ENCODE data around the gene HCK.

DNA sequence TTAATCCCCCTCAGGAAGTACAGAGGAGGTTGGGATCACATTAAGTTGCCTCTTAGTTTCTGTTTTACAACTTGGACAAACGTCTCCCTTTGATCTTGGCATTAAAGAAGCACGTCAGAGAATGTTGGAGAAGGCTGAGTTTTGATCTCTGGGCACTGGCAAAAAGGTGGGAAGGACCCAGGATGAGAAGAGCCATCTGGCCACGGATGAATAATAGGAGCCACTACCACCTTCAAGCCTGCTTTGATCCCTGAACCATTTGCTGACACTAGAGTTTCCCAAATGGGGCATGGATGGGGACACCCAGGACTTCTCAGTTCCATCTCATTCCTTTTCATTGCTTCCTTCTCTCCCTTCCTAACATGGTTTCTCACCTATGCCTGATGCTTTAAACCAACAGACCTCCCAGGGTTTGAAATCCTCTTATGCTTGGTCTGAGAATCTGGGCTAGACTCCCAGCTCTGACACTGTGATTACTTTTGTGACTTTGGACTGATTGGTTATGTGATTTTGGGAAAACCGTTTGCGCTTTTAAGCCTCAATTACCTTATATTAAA, 63.2 kb downstream of the HCK start:
- no peak for TF ChIP-seq ZNF621 (tag by site-specific recombination; IDR thresholded peaks at IDR 0.05)
- TF ChIP-seq ZFP37 (tag by site-specific recombination; IDR thresholded peaks at IDR 0.05): no peak
- TF ChIP-seq, protein P1, sequence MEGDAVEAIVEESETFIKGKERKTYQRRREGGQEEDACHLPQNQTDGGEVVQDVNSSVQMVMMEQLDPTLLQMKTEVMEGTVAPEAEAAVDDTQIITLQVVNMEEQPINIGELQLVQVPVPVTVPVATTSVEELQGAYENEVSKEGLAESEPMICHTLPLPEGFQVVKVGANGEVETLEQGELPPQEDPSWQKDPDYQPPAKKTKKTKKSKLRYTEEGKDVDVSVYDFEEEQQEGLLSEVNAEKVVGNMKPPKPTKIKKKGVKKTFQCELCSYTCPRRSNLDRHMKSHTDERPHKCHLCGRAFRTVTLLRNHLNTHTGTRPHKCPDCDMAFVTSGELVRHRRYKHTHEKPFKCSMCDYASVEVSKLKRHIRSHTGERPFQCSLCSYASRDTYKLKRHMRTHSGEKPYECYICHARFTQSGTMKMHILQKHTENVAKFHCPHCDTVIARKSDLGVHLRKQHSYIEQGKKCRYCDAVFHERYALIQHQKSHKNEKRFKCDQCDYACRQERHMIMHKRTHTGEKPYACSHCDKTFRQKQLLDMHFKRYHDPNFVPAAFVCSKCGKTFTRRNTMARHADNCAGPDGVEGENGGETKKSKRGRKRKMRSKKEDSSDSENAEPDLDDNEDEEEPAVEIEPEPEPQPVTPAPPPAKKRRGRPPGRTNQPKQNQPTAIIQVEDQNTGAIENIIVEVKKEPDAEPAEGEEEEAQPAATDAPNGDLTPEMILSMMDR (tag by site-specific recombination; IDR thresholded peaks at IDR 0.05): no peak
- no peak for TF ChIP-seq ZNF623 (tag by site-specific recombination; IDR thresholded peaks at IDR 0.05)
- no peak for TF ChIP-seq WT1 (tag by site-specific recombination; IDR thresholded peaks at IDR 0.05)

Measured in HEK293 (cell line).